ENCODE measurements around the gene PIK3R5. TPM values are rescaled to one million over a fixed set of nuclear protein-coding genes. Genes with fewer than 3 reads are reported as not detected.

The PIK3R5 gene
- total RNA-seq, 1 donor from 2014 or later = 2.0 TPM

- DNase-seq (ENCODE audit: low spot score) = no peak
- intact Hi-C loops (cut with DNase I) = no loop called here
Measured at GRCh38 chr17:8829036-8829941, 136.2 kb downstream of the PIK3R5 start.

Other genes with a start within 250 kb of the PIK3R5 start
- not detected for gene CCDC42, start 220.9 kb downstream of the PIK3R5 start, total RNA-seq
- gene SPDYE4, start 207.2 kb downstream of the PIK3R5 start, total RNA-seq = not detected
- not detected for gene MFSD6L, start 166.3 kb downstream of the PIK3R5 start, total RNA-seq
- 1.00 TPM for gene PIK3R6, start 98.0 kb downstream of the PIK3R5 start, total RNA-seq
- 11.5 TPM for gene NTN1, start 55.8 kb upstream of the PIK3R5 start, total RNA-seq